H1 (cell line): ENCODE measurements around the gene MACROD1.

Experiments
- CHD1 ChIP-seq: IDR thresholded peaks from 2 replicates; pipeline ENCODE4 v1.6.1; 2012; ENCODE audit warnings: low read depth, low read length, improper control_type of control experiment
- CREB1 ChIP-seq: IDR thresholded peaks from 2 replicates; pipeline ENCODE4 v1.6.1; 2012; ENCODE audit warnings: inconsistent platforms
- JUND ChIP-seq: IDR thresholded peaks from 2 replicates; pipeline ENCODE4 v1.6.1; 2011; ENCODE audit warnings: mild to moderate bottlenecking, improper control_type of control experiment, low read length
- POLR2A ChIP-seq, 2 experiments: IDR thresholded peaks; 1 replicate in 1 of 2; 2 replicates in 1 of 2; pipeline ENCODE4 v1.6.1; 2011; ENCODE audit warnings: low read depth in 2 of 2, low read length in 2 of 2, mild to moderate bottlenecking in 2 of 2; ENCODE audit errors: control extremely low read depth in 1 of 2
- POLR2AphosphoS5 ChIP-seq: IDR thresholded peaks from 2 replicates; pipeline ENCODE4 v1.6.1; 2011; ENCODE audit warnings: low read depth, low read length
- RBBP5 ChIP-seq: IDR thresholded peaks from 2 replicates; pipeline ENCODE4 v1.7.1; 2012; ENCODE audit warnings: low read depth, mild to moderate bottlenecking, inconsistent platforms, low read length, moderate library complexity, borderline replicate concordance
- RFX5 ChIP-seq: IDR thresholded peaks from 2 replicates; pipeline ENCODE4 v1.6.1; 2011; ENCODE audit warnings: low read depth, low read length, improper control_type of control experiment, borderline replicate concordance
- RXRA ChIP-seq: IDR thresholded peaks from 2 replicates; pipeline ENCODE4 v1.6.1; 2011; ENCODE audit warnings: low read depth, mild to moderate bottlenecking, low read length, moderate library complexity; ENCODE audit not compliant: insufficient read depth
- SIN3A ChIP-seq, 2 experiments: IDR thresholded peaks in 1 of 2; conservative IDR thresholded peaks in 1 of 2; 2 replicates each; pipeline ENCODE4 v1.6.1; 2011 to 2012; ENCODE audit warnings: low read length in 2 of 2, improper control_type of control experiment in 1 of 2, low read depth in 1 of 2, mild to moderate bottlenecking in 1 of 2
- YY1 ChIP-seq: IDR thresholded peaks from 2 replicates; pipeline ENCODE4 v1.6.1; 2011; ENCODE audit warnings: low read depth, mild to moderate bottlenecking, low read length
- TF ChIP-seq, protein P1 (sequence below), 3 experiments: IDR thresholded peaks; 1 replicate in 2 of 3; 2 replicates in 1 of 3; pipeline versions ENCODE4 v1.5.1 to v1.6.1; 2011; ENCODE audit warnings: low read length in 3 of 3, mild to moderate bottlenecking in 3 of 3, inconsistent platforms in 2 of 3, low read depth in 1 of 3, moderate library complexity in 1 of 3; ENCODE audit not compliant: insufficient read depth in 1 of 3; ENCODE audit errors: control extremely low read depth in 1 of 3

DNA sequence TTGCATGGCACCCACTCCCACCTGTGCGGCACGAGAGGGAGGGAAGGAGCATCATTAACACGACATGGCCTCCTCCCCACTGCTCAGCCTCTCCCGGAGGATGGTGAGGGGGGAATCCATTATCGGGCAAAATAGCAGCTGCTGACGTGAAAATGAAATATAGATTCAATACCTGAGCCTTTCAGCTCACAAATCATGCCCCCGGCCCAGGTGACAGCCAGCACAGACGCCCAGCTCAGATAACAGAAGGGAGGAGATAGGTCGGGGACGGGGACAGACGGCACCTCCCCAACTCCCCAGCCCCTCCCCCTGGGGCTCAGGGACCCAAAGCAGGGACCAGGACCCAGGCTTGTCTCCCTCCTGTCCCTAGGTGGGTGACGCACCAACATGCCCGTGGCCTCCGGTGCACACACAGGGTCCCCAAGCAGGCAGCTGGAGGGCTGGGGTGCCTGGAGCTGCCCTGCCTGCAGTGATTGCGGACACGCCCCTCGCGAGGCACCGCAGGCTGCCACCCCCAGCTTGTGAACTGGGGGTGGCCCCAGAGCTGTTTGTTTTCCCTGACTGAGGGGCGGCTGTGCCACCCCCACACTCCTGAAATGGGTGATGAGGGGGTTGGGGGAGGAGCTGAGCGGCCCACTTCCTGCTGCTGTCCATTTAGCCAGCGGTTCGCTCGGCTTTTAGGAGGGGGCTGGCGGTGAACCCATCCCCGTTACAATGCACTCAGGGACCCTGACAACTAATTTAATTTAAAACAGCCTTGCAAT is 98.5 kb downstream of the MACROD1 start:
- TF ChIP-seq POLR2AphosphoS5 = no peak
- no peak for TF ChIP-seq CREB1
- TF ChIP-seq, protein P1, sequence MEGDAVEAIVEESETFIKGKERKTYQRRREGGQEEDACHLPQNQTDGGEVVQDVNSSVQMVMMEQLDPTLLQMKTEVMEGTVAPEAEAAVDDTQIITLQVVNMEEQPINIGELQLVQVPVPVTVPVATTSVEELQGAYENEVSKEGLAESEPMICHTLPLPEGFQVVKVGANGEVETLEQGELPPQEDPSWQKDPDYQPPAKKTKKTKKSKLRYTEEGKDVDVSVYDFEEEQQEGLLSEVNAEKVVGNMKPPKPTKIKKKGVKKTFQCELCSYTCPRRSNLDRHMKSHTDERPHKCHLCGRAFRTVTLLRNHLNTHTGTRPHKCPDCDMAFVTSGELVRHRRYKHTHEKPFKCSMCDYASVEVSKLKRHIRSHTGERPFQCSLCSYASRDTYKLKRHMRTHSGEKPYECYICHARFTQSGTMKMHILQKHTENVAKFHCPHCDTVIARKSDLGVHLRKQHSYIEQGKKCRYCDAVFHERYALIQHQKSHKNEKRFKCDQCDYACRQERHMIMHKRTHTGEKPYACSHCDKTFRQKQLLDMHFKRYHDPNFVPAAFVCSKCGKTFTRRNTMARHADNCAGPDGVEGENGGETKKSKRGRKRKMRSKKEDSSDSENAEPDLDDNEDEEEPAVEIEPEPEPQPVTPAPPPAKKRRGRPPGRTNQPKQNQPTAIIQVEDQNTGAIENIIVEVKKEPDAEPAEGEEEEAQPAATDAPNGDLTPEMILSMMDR (IDR thresholded peaks at IDR 0.05; ENCODE audit: control extremely low read depth in 1 of 3, insufficient read depth in 1 of 3, low read depth in 1 of 3, low read length in 3 of 3) = no peak
- no peak for TF ChIP-seq JUND
- no peak for TF ChIP-seq YY1
- TF ChIP-seq RXRA = no peak
- no peak for TF ChIP-seq POLR2A (IDR thresholded peaks at IDR 0.05; ENCODE audit: control extremely low read depth in 1 of 2, low read depth in 2 of 2, low read length in 2 of 2)
- TF ChIP-seq RBBP5 = no peak
- no peak for TF ChIP-seq SIN3A (conservative IDR thresholded peaks at IDR 0.05 in 1 of 2, IDR thresholded peaks at IDR 0.05 in 1 of 2; ENCODE audit: low read depth in 1 of 2, low read length in 2 of 2)
- no peak for TF ChIP-seq RFX5
- no peak for TF ChIP-seq CHD1
